ENCODE results near the gene SACS. TPM values are rescaled to one million over a fixed set of nuclear protein-coding genes. Genes with fewer than 3 reads are reported as not detected.

The SACS gene
- total RNA-seq, 1 donor from 2014 or later = 9.4 TPM

- TF ChIP-seq CTCF (IDR thresholded peaks at IDR 0.05; ENCODE audit: borderline replicate concordance) = no peak
- intact Hi-C loops (cut with micrococcal nuclease) = no loop called here
- Histone ChIP-seq H3K9me3 (replicated peaks) (no peaks in the 10 kb centered on the region), H3K4me3 (peak overlapping the region; percentile 8), H3K27ac (replicated peaks) (peak overlapping the region; percentile 68), H3K36me3 (no peaks in the 10 kb centered on the region), H3K4me1 (peaks cover 51% of the 10 kb centered on the region), H3K27me3 (ENCODE audit: low read depth) (no peaks in the 10 kb centered on the region)
- no peak for DNase-seq
Observed at GRCh38 chr13:23377983-23378632, 55.4 kb downstream of the SACS start.

- H3K9me3 ChIP-seq (replicated peaks) = no peaks in the 10 kb centered on the region
- intact Hi-C loops (cut with micrococcal nuclease) = no loop called here
- TF ChIP-seq CTCF (IDR thresholded peaks at IDR 0.05; ENCODE audit: borderline replicate concordance) = no peak
- H3K36me3 ChIP-seq = no peaks in the 10 kb centered on the region
- H3K4me3 ChIP-seq = peak overlapping the region; percentile 8
- H3K27me3 ChIP-seq (ENCODE audit: low read depth) = no peaks in the 10 kb centered on the region
- DNase-seq = no peak
- H3K27ac ChIP-seq (replicated peaks) = peak overlapping the region; percentile 68
- H3K4me1 ChIP-seq = peaks cover 56% of the 10 kb centered on the region
Observed at GRCh38 chr13:23377579-23377978, 55.9 kb downstream of the SACS start.

GRCh38 chr13:23375001-23375971, 58.2 kb downstream of the SACS start:
- H3K36me3 ChIP-seq = peaks cover 8% of the 10 kb centered on the region
- TF ChIP-seq CTCF (IDR thresholded peaks at IDR 0.05; ENCODE audit: borderline replicate concordance) = peak; percentile 55
- no peaks in the 10 kb centered on the region for H3K9me3 ChIP-seq (replicated peaks)
- DNase-seq = peak; percentile 98
- H3K27ac ChIP-seq (replicated peaks) = peak overlapping the region; percentile 94
- no peaks in the 10 kb centered on the region for H3K27me3 ChIP-seq (ENCODE audit: low read depth)
- H3K4me3 ChIP-seq = peak overlapping the region; percentile 88
- peaks cover 55% of the 10 kb centered on the region for H3K4me1 ChIP-seq
- intact Hi-C loops (cut with micrococcal nuclease) = no loop called here

- intact Hi-C loops (cut with micrococcal nuclease) = no loop called here
- Histone ChIP-seq H3K4me1 (peaks cover 42% of the 10 kb centered on the region), H3K36me3 (peaks cover 34% of the 10 kb centered on the region), H3K9me3 (replicated peaks) (no peaks in the 10 kb centered on the region), H3K4me3 (no peak overlapping the region), H3K27me3 (ENCODE audit: low read depth) (no peaks in the 10 kb centered on the region), H3K27ac (replicated peaks) (peak overlapping the region; percentile 5)
- no peak for DNase-seq
- no peak for TF ChIP-seq CTCF (IDR thresholded peaks at IDR 0.05; ENCODE audit: borderline replicate concordance)
Observed at GRCh38 chr13:23372264-23372906, 61.1 kb downstream of the SACS start.

- Histone ChIP-seq H3K27me3 (ENCODE audit: low read depth) (no peaks in the 10 kb centered on the region), H3K36me3 (peaks cover 79% of the 10 kb centered on the region), H3K4me1 (peaks cover 11% of the 10 kb centered on the region), H3K4me3 (no peak overlapping the region), H3K9me3 (replicated peaks) (no peaks in the 10 kb centered on the region), H3K27ac (replicated peaks) (no peak overlapping the region)
- DNase-seq = no peak
- intact Hi-C loops (cut with micrococcal nuclease) = no loop called here
- no peak for TF ChIP-seq CTCF (IDR thresholded peaks at IDR 0.05; ENCODE audit: borderline replicate concordance)
Observed at GRCh38 chr13:23367907-23368306, 65.6 kb downstream of the SACS start.

All from left ventricle myocardium inferior (tissue), 1 donor.